Inflammatory macrophage treated with lipopolysaccharide for 1 hour (primary cell): Measurements from ENCODE around the gene PRKAG2.
"Not testable (repeated sequence)": the region's sequence is repeated elsewhere in the genome, so short reads cannot be mapped to it uniquely, and the experiment has no call there.

ENCODE experiments used
- DNase-seq, 2 donors: peaks; one replicate each; pipeline ENCODE4 v3.0.0-alpha.2; 2020 to 2022

Gene PRKAG2

GRCh38 chr7:151876899-151877777 lies at the start of gene PRKAG2:
TSS of gene PRKAG2 (minus strand) at chr7:151877115. CDS start at chr7:151876620, 495 bp downstream.
- peak; percentile 53 for DNase-seq

- no peak for DNase-seq
These were observed 49.4 kb upstream of the PRKAG2 start for GRCh38 chr7:151926336-151926712.

- peak; percentile 87 for DNase-seq
These were observed 48.8 kb upstream of the PRKAG2 start for GRCh38 chr7:151925446-151926335.

- DNase-seq = no peak
These were observed 47.6 kb upstream of the PRKAG2 start for GRCh38 chr7:151924508-151924907.

GRCh38 chr7:151924001-151924400 lies 47.1 kb upstream of the PRKAG2 start:
- no peak for DNase-seq

GRCh38 chr7:151923097-151923876 lies 46.4 kb upstream of the PRKAG2 start:
- peak; percentile 90 to 94 for DNase-seq

- DNase-seq = no peak
These were observed 44.5 kb upstream of the PRKAG2 start for GRCh38 chr7:151921451-151921850.

GRCh38 chr7:151920488-151920887 lies 43.6 kb upstream of the PRKAG2 start:
- peak; percentile 71 to 81 for DNase-seq

GRCh38 chr7:151919595-151919994 lies 42.7 kb upstream of the PRKAG2 start:
- DNase-seq = no peak

- no peak for DNase-seq
These were observed 41.6 kb upstream of the PRKAG2 start for GRCh38 chr7:151918510-151918843.

GRCh38 chr7:151917791-151918509 lies 41.0 kb upstream of the PRKAG2 start:
- DNase-seq = peak; percentile 55 to 73

GRCh38 chr7:151914051-151914450 lies 37.1 kb upstream of the PRKAG2 start:
- DNase-seq = no peak

- not testable (repeated sequence) for DNase-seq
These were observed 33.7 kb upstream of the PRKAG2 start for GRCh38 chr7:151910655-151911054.

GRCh38 chr7:151907115-151907514 lies 30.2 kb upstream of the PRKAG2 start:
- DNase-seq = not testable (repeated sequence)

- DNase-seq = no peak
These were observed 28.9 kb upstream of the PRKAG2 start for GRCh38 chr7:151905766-151906165.

- no peak for DNase-seq
These were observed 28.4 kb upstream of the PRKAG2 start for GRCh38 chr7:151905353-151905752.

- no peak for DNase-seq
These were observed 27.4 kb upstream of the PRKAG2 start for GRCh38 chr7:151904270-151904669.

GRCh38 chr7:151903249-151904032 lies 26.5 kb upstream of the PRKAG2 start:
- no peak for DNase-seq

GRCh38 chr7:151902311-151902710 lies 25.4 kb upstream of the PRKAG2 start:
- DNase-seq = no peak

- no peak for DNase-seq
These were observed 24.9 kb upstream of the PRKAG2 start for GRCh38 chr7:151901828-151902227.

- DNase-seq = no peak
These were observed 24.2 kb upstream of the PRKAG2 start for GRCh38 chr7:151900986-151901621.
